Smooth muscle cell (in vitro differentiated cells): ENCODE measurements around the gene CALML3. TPM values are rescaled to one million over a fixed set of nuclear protein-coding genes. Genes with fewer than 3 reads are reported as not detected.

Source experiments
- DNase-seq: peaks from one replicate; lab custom pipeline; 2025; ENCODE audit not compliant: unreplicated experiment; lab: John Stamatoyannopoulos, UW
- H2AFZ ChIP-seq: fragments of 200-600 bp; sonication (generic); 2 replicates; pipeline ENCODE4 v1.6.0; 2016; ENCODE audit warnings: antibody characterized with exemption, low read depth, mild to moderate bottlenecking
- H3F3A ChIP-seq: fragments of 200-600 bp; sonication (generic); 2 replicates; pipeline ENCODE4 v1.6.0; 2017; ENCODE audit warnings: antibody characterized with exemption, low read depth
- H3K27ac ChIP-seq: fragments of 200-600 bp; sonication (generic); 2 replicates; pipeline ENCODE4 v1.5.1; 2016; ENCODE audit warnings: low read depth, mild to moderate bottlenecking
- H3K27me3 ChIP-seq: fragments of 200-600 bp; sonication (generic); 2 replicates; pipeline ENCODE4 v1.6.1; 2016; ENCODE audit warnings: low read depth, mild to moderate bottlenecking
- H3K36me3 ChIP-seq: fragments of 200-600 bp; sonication (generic); 2 replicates; pipeline ENCODE4 v1.5.1; 2016; ENCODE audit warnings: low read depth
- H3K4me1 ChIP-seq: fragments of 200-600 bp; sonication (generic); 2 replicates; pipeline ENCODE4 v1.5.1; 2016; ENCODE audit warnings: low read depth
- H3K4me2 ChIP-seq: fragments of 200-600 bp; sonication (generic); 2 replicates; pipeline ENCODE4 v1.6.0; 2016; ENCODE audit warnings: mild to moderate bottlenecking
- H3K4me3 ChIP-seq: fragments of 200-600 bp; sonication (generic); 2 replicates; pipeline ENCODE4 v1.5.1; 2016; ENCODE audit warnings: mild to moderate bottlenecking
- H3K79me2 ChIP-seq: fragments of 200-600 bp; sonication (generic); 2 replicates; pipeline ENCODE4 v1.6.0; 2016; ENCODE audit warnings: low read depth, mild to moderate bottlenecking
- H3K9ac ChIP-seq: fragments of 200-600 bp; sonication (generic); 2 replicates; pipeline ENCODE4 v1.6.0; 2016; ENCODE audit warnings: low read depth
- H3K9me3 ChIP-seq: fragments of 200-600 bp; sonication (generic); replicated peaks from 2 replicates; pipeline ENCODE4 v1.5.1; 2016; ENCODE audit warnings: low read depth
- H4K20me1 ChIP-seq: fragments of 200-600 bp; sonication (generic); 2 replicates; pipeline ENCODE4 v1.6.0; 2016; ENCODE audit warnings: low read depth
- CTCF ChIP-seq: fragments of 200-600 bp; sonication (generic); IDR thresholded peaks from 2 replicates; pipeline ENCODE4 v1.5.1; 2017; ENCODE audit warnings: borderline replicate concordance, mild to moderate bottlenecking, antibody characterized with exemption; ENCODE audit not compliant: insufficient read depth, poor library complexity, severe bottlenecking
- WGBS: methylation state at CpG from one replicate; pipeline ENCODE4 v1.1.7; 2016; ENCODE audit warnings: low lambda C conversion rate; 5-methylcytosine and 5-hydroxymethylcytosine counted together
- polyA plus RNA-seq: library from polyadenylated mRNA; unstranded; fragments of >200 nt; fragmentation: Nextera tagmentation; extraction: Ambion mirVana; gene quantifications from 2 replicates; pipeline ENCODE4 v1.2.1, GENCODE V29; 2016
- total RNA-seq: library from RNA; depleted of rRNA; stranded (reverse); fragments of >200 nt; gene quantifications from 2 replicates; pipeline ENCODE4 v1.2.3, GENCODE V29; 2014

Gene CALML3
- total and polyA plus RNA-seq, 2 experiments from 2014 or later = 0.49 TPM; not detected in 1

- WGBS = 90% methylated on average over 3 of the region's 3 CpGs
- Histone ChIP-seq H4K20me1 (no peaks in the 10 kb centered on the region), H3K79me2 (no peaks in the 10 kb centered on the region), H2AFZ (no peak overlapping the region), H3K36me3 (no peaks in the 10 kb centered on the region), H3K9ac (no peak overlapping the region), H3F3A (no peaks in the 10 kb centered on the region), H3K4me3 (no peak overlapping the region), H3K27me3 (no peaks in the 10 kb centered on the region), H3K9me3 (no peaks in the 10 kb centered on the region), H3K4me2 (no peak overlapping the region), H3K4me1 (peaks cover 6% of the 10 kb centered on the region), H3K27ac (no peak overlapping the region)
- no peak for DNase-seq
- TF ChIP-seq CTCF = no peak
These were observed 5.7 kb upstream of the CALML3 start for GRCh38 chr10:5519054-5519453.

- H4K20me1 ChIP-seq = no peaks in the 10 kb centered on the region
- no peaks in the 10 kb centered on the region for H3K79me2 ChIP-seq
- no peak overlapping the region for H3K4me3 ChIP-seq
- no peak overlapping the region for H3K4me2 ChIP-seq
- H3K36me3 ChIP-seq = no peaks in the 10 kb centered on the region
- no peak for TF ChIP-seq CTCF
- no peak overlapping the region for H3K27ac ChIP-seq
- DNase-seq = no peak
- H3K4me1 ChIP-seq = no peaks in the 10 kb centered on the region
- no peak overlapping the region for H3K9ac ChIP-seq
- H3F3A ChIP-seq = no peaks in the 10 kb centered on the region
- no peaks in the 10 kb centered on the region for H3K9me3 ChIP-seq
- no peaks in the 10 kb centered on the region for H3K27me3 ChIP-seq
- no peak overlapping the region for H2AFZ ChIP-seq
- 90% methylated on average over 7 of the region's 7 CpGs for WGBS
These were observed 1.7 kb upstream of the CALML3 start for GRCh38 chr10:5522913-5523560.

- H3K9me3 ChIP-seq = no peaks in the 10 kb centered on the region
- H3K27me3 ChIP-seq = no peaks in the 10 kb centered on the region
- no peaks in the 10 kb centered on the region for H3K36me3 ChIP-seq
- no peaks in the 10 kb centered on the region for H3F3A ChIP-seq
- 96% methylated on average over 11 of the region's 11 CpGs for WGBS
- no peak overlapping the region for H3K4me2 ChIP-seq
- H3K27ac ChIP-seq = no peak overlapping the region
- no peak overlapping the region for H3K9ac ChIP-seq
- H2AFZ ChIP-seq = no peak overlapping the region
- no peak for TF ChIP-seq CTCF
- H4K20me1 ChIP-seq = no peaks in the 10 kb centered on the region
- no peak overlapping the region for H3K4me3 ChIP-seq
- H3K79me2 ChIP-seq = no peaks in the 10 kb centered on the region
- DNase-seq = no peak
- H3K4me1 ChIP-seq = no peaks in the 10 kb centered on the region
These were observed 776 bp upstream of the CALML3 start for GRCh38 chr10:5523796-5524574.
